ENCODE results near the gene OR5M3.

Gene OR5M3

GRCh38 chr11:56453521-56453920, 19.6 kb downstream of the OR5M3 start:
- H3K4me3 ChIP-seq = no peak overlapping the region
- no peaks in the 10 kb centered on the region for H3K36me3 ChIP-seq
- TF ChIP-seq Cebpa-rat (IDR thresholded peaks at IDR 0.05) = no peak
- no peaks in the 10 kb centered on the region for H4K20me1 ChIP-seq
- H3K27ac ChIP-seq = no peak overlapping the region
- no peak overlapping the region for H3K4me2 ChIP-seq
- no peaks in the 10 kb centered on the region for H3K27me3 ChIP-seq
- H3K9ac ChIP-seq = no peak overlapping the region
- H3K4me1 ChIP-seq = no peaks in the 10 kb centered on the region
- H3K9me3 ChIP-seq (replicated peaks in 1 of 11) = no peaks in the 10 kb centered on the region

Measured in BLaER1 treated with 17β-estradiol and CSF1 and Interleukin-3, amounts not matched to agents 10 nM and 100 nM (cell line).